Chondrocyte (in vitro differentiated cells): ENCODE data around the gene NKD2. TPM values are rescaled to one million over a fixed set of nuclear protein-coding genes. Genes with fewer than 3 reads are reported as not detected.

Experiments
- DNase-seq: peaks from one replicate; pipeline ENCODE4 v3.0.0; 2021; ENCODE audit warnings: mixed read lengths, low spot score
- H3K27ac Mint-ChIP-seq: one replicate; pipeline ENCODE4 v1.8.0; 2021; ENCODE audit warnings: mild to moderate bottlenecking, moderate library complexity, mixed read lengths; ENCODE audit not compliant: unreplicated experiment
- H3K27me3 Mint-ChIP-seq: 2 replicates; pipeline ENCODE4 v1.8.0; 2021; ENCODE audit warnings: low read depth, mixed read lengths
- H3K36me3 Mint-ChIP-seq: 2 replicates; pipeline ENCODE4 v1.8.0; 2021; ENCODE audit warnings: low read depth, mixed read lengths
- H3K4me1 Mint-ChIP-seq: 2 replicates; pipeline ENCODE4 v1.8.0; 2021; ENCODE audit warnings: low read depth, mild to moderate bottlenecking, mixed read lengths
- H3K4me3 Mint-ChIP-seq: one replicate; pipeline ENCODE4 v1.8.0; 2021; ENCODE audit warnings: mild to moderate bottlenecking, moderate library complexity, mixed read lengths; ENCODE audit not compliant: unreplicated experiment
- H3K9me3 Mint-ChIP-seq: 2 replicates; pipeline ENCODE4 v1.8.0; 2021; ENCODE audit warnings: low read depth, mixed read lengths
- total RNA-seq: library from RNA; stranded (reverse); gene quantifications from 3 replicates; pipeline ENCODE4 v1.2.1, GENCODE V29; 2021
- TF ChIP-seq, protein P1 (sequence below): fragments of 200-600 bp; sonication (generic); IDR thresholded peaks from 2 replicates; pipeline ENCODE4 v1.5.0; 2021; ENCODE audit warnings: antibody characterized with exemption, mild to moderate bottlenecking, moderate library complexity

The NKD2 gene
- total RNA-seq, 1 donor from 2014 or later = not detected

DNA sequence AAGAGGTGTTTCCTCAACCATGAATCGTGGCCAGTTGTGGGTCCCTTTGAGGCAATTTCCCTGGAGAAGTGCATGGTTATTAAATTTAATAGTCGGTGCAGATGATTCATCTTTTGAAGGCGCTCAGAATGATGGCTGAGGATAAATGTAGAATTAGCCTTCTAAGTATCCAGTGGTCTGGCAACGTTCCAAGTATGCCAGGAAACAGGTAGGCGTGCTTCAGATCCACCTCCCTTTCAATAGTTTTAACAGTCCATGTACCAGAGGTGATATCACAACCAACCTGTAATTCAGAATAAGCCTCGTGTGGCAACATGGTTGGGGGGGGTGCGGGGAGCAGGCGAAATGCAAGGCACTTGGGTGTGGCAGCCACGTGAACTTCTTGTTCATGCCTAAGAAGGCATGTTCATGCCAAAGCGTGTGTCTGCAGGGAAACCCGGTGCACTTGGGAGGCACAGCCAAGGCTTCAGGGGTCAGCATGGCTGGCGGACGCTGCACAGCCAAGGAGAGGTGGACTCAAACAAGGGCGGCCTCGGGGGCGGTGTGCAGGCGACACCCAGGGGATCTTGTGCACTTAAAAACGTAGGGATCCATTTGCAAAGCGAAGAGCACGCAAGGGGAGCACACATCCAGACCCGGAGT, 5.2 kb upstream of the NKD2 start:
- Mint-ChIP-seq H3K9me3 (no peaks in the 10 kb centered on the region), H3K27me3 (peaks cover 72% of the 10 kb centered on the region), H3K4me3 (no peak overlapping the region), H3K4me1 (peaks cover 10% of the 10 kb centered on the region), H3K36me3 (no peaks in the 10 kb centered on the region), H3K27ac (no peak overlapping the region)
- TF ChIP-seq, protein P1, sequence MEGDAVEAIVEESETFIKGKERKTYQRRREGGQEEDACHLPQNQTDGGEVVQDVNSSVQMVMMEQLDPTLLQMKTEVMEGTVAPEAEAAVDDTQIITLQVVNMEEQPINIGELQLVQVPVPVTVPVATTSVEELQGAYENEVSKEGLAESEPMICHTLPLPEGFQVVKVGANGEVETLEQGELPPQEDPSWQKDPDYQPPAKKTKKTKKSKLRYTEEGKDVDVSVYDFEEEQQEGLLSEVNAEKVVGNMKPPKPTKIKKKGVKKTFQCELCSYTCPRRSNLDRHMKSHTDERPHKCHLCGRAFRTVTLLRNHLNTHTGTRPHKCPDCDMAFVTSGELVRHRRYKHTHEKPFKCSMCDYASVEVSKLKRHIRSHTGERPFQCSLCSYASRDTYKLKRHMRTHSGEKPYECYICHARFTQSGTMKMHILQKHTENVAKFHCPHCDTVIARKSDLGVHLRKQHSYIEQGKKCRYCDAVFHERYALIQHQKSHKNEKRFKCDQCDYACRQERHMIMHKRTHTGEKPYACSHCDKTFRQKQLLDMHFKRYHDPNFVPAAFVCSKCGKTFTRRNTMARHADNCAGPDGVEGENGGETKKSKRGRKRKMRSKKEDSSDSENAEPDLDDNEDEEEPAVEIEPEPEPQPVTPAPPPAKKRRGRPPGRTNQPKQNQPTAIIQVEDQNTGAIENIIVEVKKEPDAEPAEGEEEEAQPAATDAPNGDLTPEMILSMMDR = no peak
- DNase-seq = no peak

DNA sequence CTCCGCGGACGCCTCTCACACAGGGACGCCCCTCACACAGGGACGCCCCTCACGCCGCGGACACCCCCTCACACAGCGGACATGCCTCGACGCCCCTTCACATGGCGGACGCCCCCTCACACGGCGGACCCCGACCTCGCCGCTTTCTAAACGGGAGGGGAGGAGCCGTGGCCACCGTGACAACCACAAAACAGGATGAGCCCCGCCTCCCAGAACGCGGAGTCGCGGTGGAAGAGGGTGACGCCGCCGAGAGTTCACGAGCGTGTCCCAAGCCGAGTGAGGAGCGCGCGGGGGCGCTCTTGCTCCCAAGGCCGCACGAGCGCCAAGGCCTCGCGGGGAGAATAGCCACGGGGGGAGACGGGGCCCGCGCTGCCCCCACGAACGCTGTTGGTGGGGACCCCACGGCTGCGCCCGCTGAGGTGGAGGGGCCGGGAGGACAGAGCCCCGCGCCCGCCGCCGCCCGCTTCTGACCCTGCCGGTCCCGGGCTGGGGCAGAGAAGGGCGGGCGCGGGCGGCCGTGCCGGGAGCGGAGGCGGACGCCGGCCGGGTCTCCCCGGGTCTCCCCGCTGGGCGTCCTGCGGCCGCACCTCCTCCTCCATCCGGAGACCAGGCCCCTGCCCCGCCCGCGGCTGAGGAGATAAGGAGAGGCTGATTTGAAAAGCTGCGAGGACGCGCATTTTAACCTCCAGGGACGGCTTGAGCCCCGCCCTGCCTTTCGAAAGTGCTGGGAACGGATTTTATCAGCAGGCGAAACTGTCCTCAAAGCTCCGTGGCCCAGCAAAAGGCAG, 3.9 kb upstream of the NKD2 start:
- TF ChIP-seq, protein P1 = peak; percentile 79
- H3K4me3 Mint-ChIP-seq = peak overlapping the region; percentile 68
- H3K9me3 Mint-ChIP-seq = no peaks in the 10 kb centered on the region
- H3K27me3 Mint-ChIP-seq = peaks cover 62% of the 10 kb centered on the region
- no peak overlapping the region for H3K27ac Mint-ChIP-seq
- DNase-seq = no peak
- H3K4me1 Mint-ChIP-seq = peaks cover 10% of the 10 kb centered on the region
- no peaks in the 10 kb centered on the region for H3K36me3 Mint-ChIP-seq

DNA sequence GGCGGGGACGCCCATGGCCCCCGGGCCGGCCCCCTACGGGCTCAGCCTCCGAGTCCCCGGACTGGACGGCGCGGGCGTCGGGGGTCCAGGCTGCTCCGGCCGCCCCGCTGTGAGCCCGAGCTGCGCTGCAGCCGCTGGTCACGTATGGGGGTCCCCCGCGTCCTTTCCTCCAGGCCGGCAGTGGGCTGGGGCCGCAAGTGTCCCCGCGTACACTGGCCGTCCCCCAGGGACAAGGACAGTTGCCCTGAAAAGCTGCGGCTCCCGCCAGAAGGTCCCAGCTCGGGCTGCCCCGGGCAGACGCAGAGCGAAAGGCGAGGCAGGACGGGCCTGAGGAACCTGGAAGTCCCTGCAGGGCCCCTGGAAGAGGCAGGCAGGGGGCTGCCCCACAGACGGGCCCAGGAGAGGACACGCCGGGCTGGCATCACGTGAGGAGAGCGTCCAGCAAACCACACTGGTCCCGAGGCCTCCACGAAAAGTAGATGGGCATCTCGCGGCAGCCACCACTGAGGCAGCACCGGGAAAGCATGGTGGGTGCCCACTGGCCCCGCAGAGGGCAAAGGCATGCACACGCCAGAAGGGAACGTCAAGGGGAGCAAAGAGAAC, 3.3 kb upstream of the NKD2 start:
- Mint-ChIP-seq H3K4me3 (no peak overlapping the region), H3K27ac (no peak overlapping the region), H3K36me3 (no peaks in the 10 kb centered on the region), H3K9me3 (no peaks in the 10 kb centered on the region), H3K4me1 (peaks cover 14% of the 10 kb centered on the region), H3K27me3 (peaks cover 63% of the 10 kb centered on the region)
- no peak for DNase-seq
- TF ChIP-seq, protein P1 = no peak

DNA sequence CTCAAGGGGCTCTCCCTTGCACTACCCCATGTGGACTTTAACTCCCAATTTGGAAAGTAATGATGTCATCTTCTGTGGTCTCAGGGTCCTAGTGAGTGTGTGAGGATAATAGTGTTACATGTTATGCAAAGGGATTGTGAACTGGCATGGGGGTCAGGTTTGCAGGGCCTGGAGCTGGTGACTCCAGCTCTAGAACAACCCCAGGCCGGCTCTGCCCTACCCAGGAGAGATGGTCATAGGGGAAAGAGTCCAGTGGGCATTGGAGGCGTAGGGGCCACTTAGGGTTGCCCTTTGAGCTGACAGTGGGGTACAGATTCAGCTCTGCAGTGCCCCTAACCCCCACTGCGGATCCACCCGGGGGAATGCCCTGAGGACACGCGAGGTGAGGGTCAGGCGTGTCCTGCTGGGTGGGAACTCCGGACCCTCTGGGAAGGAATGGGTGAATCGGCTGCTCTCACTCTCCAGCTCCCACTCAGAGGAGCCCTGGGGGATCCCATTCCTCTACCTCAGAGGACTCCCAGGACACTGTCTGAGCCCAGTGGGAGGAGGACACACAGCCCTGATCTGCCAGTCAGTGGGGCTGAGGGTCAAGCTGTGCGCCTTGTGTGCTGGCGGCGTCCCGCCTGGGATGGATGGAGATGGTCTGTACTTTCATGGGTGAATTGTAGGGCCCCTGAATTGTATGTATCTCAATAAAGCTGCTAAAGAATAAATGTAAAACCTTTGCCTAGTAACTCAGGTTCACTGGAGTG, 2.5 kb upstream of the NKD2 start:
- TF ChIP-seq, protein P1 = no peak
- H3K36me3 Mint-ChIP-seq = no peaks in the 10 kb centered on the region
- peaks cover 14% of the 10 kb centered on the region for H3K4me1 Mint-ChIP-seq
- no peak overlapping the region for H3K4me3 Mint-ChIP-seq
- peak; percentile 77 for DNase-seq
- H3K27ac Mint-ChIP-seq = no peak overlapping the region
- no peaks in the 10 kb centered on the region for H3K9me3 Mint-ChIP-seq
- H3K27me3 Mint-ChIP-seq = peaks cover 65% of the 10 kb centered on the region

DNA sequence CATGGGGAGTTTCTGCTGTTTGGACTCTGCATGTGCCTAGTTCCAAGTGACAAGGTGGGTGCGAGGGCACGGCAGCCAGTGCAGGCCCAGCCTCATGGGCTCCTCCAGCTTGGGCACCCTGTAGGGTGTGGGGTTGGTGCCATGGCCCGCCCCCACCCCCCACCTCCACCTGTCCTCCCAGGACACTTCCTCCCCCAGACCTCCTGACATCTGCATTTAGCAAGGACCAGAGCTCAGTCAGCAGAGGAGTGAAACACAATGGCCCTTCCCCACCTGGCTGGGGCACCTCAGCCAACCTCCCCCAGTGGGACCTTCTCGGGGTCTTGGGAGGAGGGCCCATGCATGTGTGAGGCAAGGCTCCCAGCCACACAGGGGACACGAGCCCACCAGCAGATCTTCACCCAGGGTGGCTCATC, 1.9 kb upstream of the NKD2 start:
- TF ChIP-seq, protein P1 = no peak
- Mint-ChIP-seq H3K4me1 (peaks cover 14% of the 10 kb centered on the region), H3K9me3 (no peaks in the 10 kb centered on the region), H3K27ac (no peak overlapping the region), H3K4me3 (no peak overlapping the region), H3K27me3 (peaks cover 68% of the 10 kb centered on the region), H3K36me3 (no peaks in the 10 kb centered on the region)
- DNase-seq = peak; percentile 57
